ENCODE data around the gene SEC14L6. TPM values are rescaled to one million over a fixed set of nuclear protein-coding genes. Genes with fewer than 3 reads are reported as not detected.

The SEC14L6 gene
- total RNA-seq, 1 experiment from 2014 or later: 1.1 TPM

- H4K8ac ChIP-seq (replicated peaks; ENCODE audit: insufficient read length, low read depth, low read length): no peak overlapping the region
- H3K4ac ChIP-seq (ENCODE audit: low read depth, low read length): no peak overlapping the region
- no peaks in the 10 kb centered on the region for H3K36me3 Mint-ChIP-seq (ENCODE audit: insufficient read depth in 1 of 3, low read depth in 3 of 3)
- no peaks in the 10 kb centered on the region for H3K79me1 ChIP-seq (ENCODE audit: insufficient read depth, low read depth, low read length, poor library complexity, severe bottlenecking)
- peaks cover 0 to 6% of the 10 kb centered on the region in 2 experiments; a peak in 3 of 4 replicates for H3K4me1 Mint-ChIP-seq
- no peak overlapping the region for H3K14ac ChIP-seq (ENCODE audit: insufficient read depth, low read length)
- no peak overlapping the region for H3K56ac ChIP-seq (ENCODE audit: insufficient read length, low read depth, low read length)
- H2AK5ac ChIP-seq (ENCODE audit: insufficient read length, low read length): no peak overlapping the region
- no peaks in the 10 kb centered on the region for H3K9me3 ChIP-seq (ENCODE audit: control insufficient read depth, low read depth, low read length)
- no peaks in the 10 kb centered on the region; a peak in 1 of 5 replicates for H3K9me3 Mint-ChIP-seq
- H3K18ac ChIP-seq (ENCODE audit: insufficient read length, low read depth, low read length): peak overlapping the region; percentile 59
- H2BK120ac ChIP-seq (ENCODE audit: low read depth, low read length, poor library complexity, severe bottlenecking): no peak overlapping the region
- TF ChIP-seq, protein P1, sequence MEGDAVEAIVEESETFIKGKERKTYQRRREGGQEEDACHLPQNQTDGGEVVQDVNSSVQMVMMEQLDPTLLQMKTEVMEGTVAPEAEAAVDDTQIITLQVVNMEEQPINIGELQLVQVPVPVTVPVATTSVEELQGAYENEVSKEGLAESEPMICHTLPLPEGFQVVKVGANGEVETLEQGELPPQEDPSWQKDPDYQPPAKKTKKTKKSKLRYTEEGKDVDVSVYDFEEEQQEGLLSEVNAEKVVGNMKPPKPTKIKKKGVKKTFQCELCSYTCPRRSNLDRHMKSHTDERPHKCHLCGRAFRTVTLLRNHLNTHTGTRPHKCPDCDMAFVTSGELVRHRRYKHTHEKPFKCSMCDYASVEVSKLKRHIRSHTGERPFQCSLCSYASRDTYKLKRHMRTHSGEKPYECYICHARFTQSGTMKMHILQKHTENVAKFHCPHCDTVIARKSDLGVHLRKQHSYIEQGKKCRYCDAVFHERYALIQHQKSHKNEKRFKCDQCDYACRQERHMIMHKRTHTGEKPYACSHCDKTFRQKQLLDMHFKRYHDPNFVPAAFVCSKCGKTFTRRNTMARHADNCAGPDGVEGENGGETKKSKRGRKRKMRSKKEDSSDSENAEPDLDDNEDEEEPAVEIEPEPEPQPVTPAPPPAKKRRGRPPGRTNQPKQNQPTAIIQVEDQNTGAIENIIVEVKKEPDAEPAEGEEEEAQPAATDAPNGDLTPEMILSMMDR (conservative IDR thresholded peaks at IDR 0.05): peak; percentile 98
- no peak overlapping the region for H3K9ac ChIP-seq (ENCODE audit: extremely low read depth, insufficient read length, low read length)
- no peak overlapping the region for H3K27ac Mint-ChIP-seq
- no peak overlapping the region for H4K91ac ChIP-seq (ENCODE audit: insufficient read length, low read depth, low read length)
- H2AFZ ChIP-seq (ENCODE audit: low read length): no peak overlapping the region
- H2BK5ac ChIP-seq (ENCODE audit: insufficient read length, low read length): no peak overlapping the region
- no peaks in the 10 kb centered on the region for H3K23me2 ChIP-seq (ENCODE audit: insufficient read length, low read depth, low read length, poor library complexity, severe bottlenecking)
- H3K4me1 ChIP-seq (ENCODE audit: insufficient read depth, low read length): no peaks in the 10 kb centered on the region
- no CpG with 5 or more reads among the region's 18 CpGs for WGBS (ENCODE audit: extremely low coverage, insufficient read length, low lambda C conversion rate)
- no peak overlapping the region for H4K5ac ChIP-seq (ENCODE audit: insufficient read length, low read depth, low read length)
- H3K4me3 Mint-ChIP-seq: no peak overlapping the region; a peak in 1 of 5 replicates
- no peak overlapping the region for H3K27ac ChIP-seq (ENCODE audit: insufficient read length, low read depth, low read length)
- no peaks in the 10 kb centered on the region for H4K20me1 ChIP-seq (ENCODE audit: control insufficient read depth, insufficient read depth, insufficient read length)
- no peak overlapping the region for H2BK15ac ChIP-seq (ENCODE audit: low read depth, low read length)
- H2BK12ac ChIP-seq (ENCODE audit: insufficient read length, low read depth, low read length): no peak overlapping the region
- H3K27me3 Mint-ChIP-seq (ENCODE audit: low read depth): peaks cover 2% of the 10 kb centered on the region
- no peak overlapping the region for H3K23ac ChIP-seq (ENCODE audit: insufficient read length, low read depth, low read length)
- DNase-seq: peak; percentile 82
- no peaks in the 10 kb centered on the region for H3K27me3 ChIP-seq (ENCODE audit: insufficient read depth, low read length)
- no peak overlapping the region for H3T11ph ChIP-seq (ENCODE audit: low read length)
- no peaks in the 10 kb centered on the region for H3K79me2 ChIP-seq (ENCODE audit: insufficient read depth, low read length)
- no peak overlapping the region for H3K4me2 ChIP-seq (ENCODE audit: insufficient read depth, insufficient read length, low read length)
- H2BK20ac ChIP-seq (ENCODE audit: low read depth, low read length, poor library complexity, severe bottlenecking): no peak overlapping the region
These were observed 61.1 kb downstream of the SEC14L6 start for GRCh38 chr22:30485362-30485988.
